Astrocyte (in vitro differentiated cells and primary cell): ENCODE measurements around the gene BICD1.

Experiments
- EZH2 ChIP-seq: IDR thresholded peaks from 2 replicates; pipeline ENCODE4 v1.6.1; 2012; ENCODE audit warnings: mild to moderate bottlenecking, low read length, inconsistent platforms; ENCODE audit not compliant: insufficient read depth
- TF ChIP-seq, protein P1 (sequence below): IDR thresholded peaks from 2 replicates; pipeline ENCODE4 v1.5.1; 2011; ENCODE audit warnings: low read depth, mild to moderate bottlenecking, inconsistent platforms, low read length, moderate library complexity; ENCODE audit not compliant: insufficient read depth

DNA sequence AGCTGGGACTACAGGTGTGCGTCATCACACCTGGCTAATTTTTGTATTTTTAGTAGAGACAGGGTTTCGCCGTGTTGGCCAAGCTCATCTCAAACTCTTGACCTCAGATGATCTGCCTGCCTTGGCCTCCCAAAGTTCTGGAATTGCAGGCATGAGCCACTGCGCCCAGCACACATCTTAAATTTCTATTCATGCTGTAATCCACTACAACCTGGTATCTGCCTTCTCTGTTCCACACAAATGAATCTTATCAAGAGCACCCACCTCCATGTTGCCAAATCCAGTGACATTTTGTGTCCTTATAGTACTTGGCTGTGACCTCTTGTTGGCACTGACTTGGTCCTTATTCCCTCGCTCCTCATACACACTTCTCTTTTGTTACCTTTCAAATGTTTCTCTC, 5.8 kb upstream of the BICD1 start:
- TF ChIP-seq, protein P1, sequence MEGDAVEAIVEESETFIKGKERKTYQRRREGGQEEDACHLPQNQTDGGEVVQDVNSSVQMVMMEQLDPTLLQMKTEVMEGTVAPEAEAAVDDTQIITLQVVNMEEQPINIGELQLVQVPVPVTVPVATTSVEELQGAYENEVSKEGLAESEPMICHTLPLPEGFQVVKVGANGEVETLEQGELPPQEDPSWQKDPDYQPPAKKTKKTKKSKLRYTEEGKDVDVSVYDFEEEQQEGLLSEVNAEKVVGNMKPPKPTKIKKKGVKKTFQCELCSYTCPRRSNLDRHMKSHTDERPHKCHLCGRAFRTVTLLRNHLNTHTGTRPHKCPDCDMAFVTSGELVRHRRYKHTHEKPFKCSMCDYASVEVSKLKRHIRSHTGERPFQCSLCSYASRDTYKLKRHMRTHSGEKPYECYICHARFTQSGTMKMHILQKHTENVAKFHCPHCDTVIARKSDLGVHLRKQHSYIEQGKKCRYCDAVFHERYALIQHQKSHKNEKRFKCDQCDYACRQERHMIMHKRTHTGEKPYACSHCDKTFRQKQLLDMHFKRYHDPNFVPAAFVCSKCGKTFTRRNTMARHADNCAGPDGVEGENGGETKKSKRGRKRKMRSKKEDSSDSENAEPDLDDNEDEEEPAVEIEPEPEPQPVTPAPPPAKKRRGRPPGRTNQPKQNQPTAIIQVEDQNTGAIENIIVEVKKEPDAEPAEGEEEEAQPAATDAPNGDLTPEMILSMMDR = no peak
- no peak for TF ChIP-seq EZH2
